SU-DHL-6 (cell line): Measurements from ENCODE around the gene MEIOB.

Source experiments
- H2AFZ ChIP-seq: fragments of 200-600 bp; sonication (generic); 2 replicates; pipeline ENCODE4 v1.6.1; 2014; ENCODE audit warnings: low read depth, mild to moderate bottlenecking, moderate library complexity, mixed read lengths, antibody characterized with exemption, low read length; ENCODE audit not compliant: severe bottlenecking
- H3F3A ChIP-seq: fragments of 200-600 bp; shearing (Covaris generic); 2 replicates; pipeline ENCODE4 v1.6.0; 2016; ENCODE audit warnings: antibody characterized with exemption, mild to moderate bottlenecking; ENCODE audit not compliant: insufficient read depth
- H3K27ac ChIP-seq: fragments of 200-600 bp; sonication (generic); 2 replicates; pipeline ENCODE4 v1.5.1; 2016; ENCODE audit warnings: low read depth, mild to moderate bottlenecking, low read length, moderate library complexity, mixed read lengths
- H3K27me3 ChIP-seq: fragments of 200-600 bp; sonication (generic), shearing (Covaris generic); 2 replicates; pipeline ENCODE4 v1.6.0; 2014; ENCODE audit warnings: mild to moderate bottlenecking, low read length
- H3K36me3 ChIP-seq: fragments of 200-600 bp; sonication (generic); 2 replicates; pipeline ENCODE4 v1.6.1; 2014; ENCODE audit warnings: mild to moderate bottlenecking, low read length, mixed read lengths
- H3K4me2 ChIP-seq: fragments of 300-600, 200-600 bp; shearing (Covaris generic), sonication (generic); 2 replicates; pipeline ENCODE4 v1.6.0; 2014; ENCODE audit warnings: low read length, low read depth, mild to moderate bottlenecking; ENCODE audit not compliant: poor library complexity, severe bottlenecking
- H3K4me3 ChIP-seq: fragments of 200-600 bp; sonication (generic); 2 replicates; pipeline ENCODE4 v1.5.1; 2014; ENCODE audit warnings: antibody characterized with exemption, low read length, mild to moderate bottlenecking, mixed read lengths; ENCODE audit not compliant: insufficient read depth, poor library complexity, severe bottlenecking
- H3K79me2 ChIP-seq: fragments of 200-600 bp; sonication (generic); 2 replicates; pipeline ENCODE4 v1.6.1; 2014; ENCODE audit warnings: mild to moderate bottlenecking, low read length, moderate library complexity; ENCODE audit not compliant: insufficient read depth
- H3K9ac ChIP-seq: fragments of 200-600 bp; sonication (generic); 2 replicates; pipeline ENCODE4 v1.7.0; 2014; ENCODE audit warnings: mild to moderate bottlenecking, low read length
- H3K9me2 ChIP-seq: fragments of 200-600 bp; sonication (generic); replicated peaks from 2 replicates; pipeline ENCODE4 v1.6.1; 2014; ENCODE audit warnings: low read length; ENCODE audit not compliant: insufficient read depth
- H3K9me3 ChIP-seq: fragments of 200-600 bp; sonication (generic); 2 replicates; pipeline ENCODE4 v1.6.1; 2014; ENCODE audit warnings: low read length, mixed read lengths; ENCODE audit not compliant: insufficient read depth
- H4K20me1 ChIP-seq: fragments of 200-600 bp; sonication (generic); 2 replicates; pipeline ENCODE4 v1.6.1; 2014; ENCODE audit warnings: low read depth, mild to moderate bottlenecking, antibody characterized with exemption, low read length, moderate library complexity, mixed read lengths
- EZH2phosphoT487 ChIP-seq: fragments of 200-600 bp; sonication (generic), shearing (Covaris generic); conservative IDR thresholded peaks from 2 replicates; pipeline ENCODE4 v1.6.1; 2018; ENCODE audit warnings: mild to moderate bottlenecking, antibody characterized with exemption, low read length, moderate library complexity, mixed read lengths
- TF ChIP-seq, protein P1 (sequence below): fragments of 200-600 bp; sonication (generic); IDR thresholded peaks from one replicate; pipeline ENCODE4 v1.5.1; 2017; ENCODE audit warnings: antibody characterized with exemption, mild to moderate bottlenecking, low read length, moderate library complexity; ENCODE audit not compliant: insufficient read depth, poor library complexity, severe bottlenecking

The MEIOB gene

DNA sequence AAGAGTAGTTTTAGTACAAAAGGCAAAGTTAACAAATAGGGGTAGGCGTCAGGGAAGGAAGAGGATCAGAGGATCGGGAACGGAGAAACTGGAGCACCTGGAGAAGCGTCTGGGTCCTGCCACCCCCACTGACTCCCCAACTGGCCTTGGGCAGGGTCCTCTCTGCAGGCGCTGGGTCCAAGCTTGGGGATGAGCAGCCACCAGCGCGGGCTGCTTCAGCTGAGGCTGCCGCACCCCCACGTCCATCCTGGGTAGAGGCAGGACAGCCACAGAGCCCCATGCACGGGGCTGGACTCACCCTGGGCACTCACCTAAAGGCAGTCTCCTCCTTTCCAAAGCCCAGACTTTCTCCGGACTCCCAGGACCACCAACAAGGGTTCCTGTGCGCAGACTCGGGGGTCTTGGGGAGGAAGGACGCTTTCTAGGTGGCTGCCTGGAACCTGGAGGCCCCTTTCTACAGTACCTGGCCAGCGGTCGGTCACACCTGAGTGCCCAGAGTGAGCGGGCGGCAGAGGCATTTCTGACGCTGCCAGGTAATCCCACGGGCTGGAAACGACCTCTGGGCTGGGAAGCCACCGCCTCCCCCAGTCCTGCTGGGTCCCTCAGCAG, 45.2 kb upstream of the MEIOB start:
- no peaks in the 10 kb centered on the region for H3K9me2 ChIP-seq
- no peaks in the 10 kb centered on the region for H3K9me3 ChIP-seq
- H3F3A ChIP-seq: no peaks in the 10 kb centered on the region
- H3K4me3 ChIP-seq: no peak overlapping the region
- no peaks in the 10 kb centered on the region for H3K36me3 ChIP-seq
- H3K27me3 ChIP-seq: no peaks in the 10 kb centered on the region
- H4K20me1 ChIP-seq: no peaks in the 10 kb centered on the region
- H3K79me2 ChIP-seq: no peaks in the 10 kb centered on the region
- no peak overlapping the region for H3K4me2 ChIP-seq
- no peak overlapping the region for H3K27ac ChIP-seq
- no peak overlapping the region for H2AFZ ChIP-seq
- H3K9ac ChIP-seq: no peak overlapping the region
- TF ChIP-seq EZH2phosphoT487: no peak
- TF ChIP-seq, protein P1, sequence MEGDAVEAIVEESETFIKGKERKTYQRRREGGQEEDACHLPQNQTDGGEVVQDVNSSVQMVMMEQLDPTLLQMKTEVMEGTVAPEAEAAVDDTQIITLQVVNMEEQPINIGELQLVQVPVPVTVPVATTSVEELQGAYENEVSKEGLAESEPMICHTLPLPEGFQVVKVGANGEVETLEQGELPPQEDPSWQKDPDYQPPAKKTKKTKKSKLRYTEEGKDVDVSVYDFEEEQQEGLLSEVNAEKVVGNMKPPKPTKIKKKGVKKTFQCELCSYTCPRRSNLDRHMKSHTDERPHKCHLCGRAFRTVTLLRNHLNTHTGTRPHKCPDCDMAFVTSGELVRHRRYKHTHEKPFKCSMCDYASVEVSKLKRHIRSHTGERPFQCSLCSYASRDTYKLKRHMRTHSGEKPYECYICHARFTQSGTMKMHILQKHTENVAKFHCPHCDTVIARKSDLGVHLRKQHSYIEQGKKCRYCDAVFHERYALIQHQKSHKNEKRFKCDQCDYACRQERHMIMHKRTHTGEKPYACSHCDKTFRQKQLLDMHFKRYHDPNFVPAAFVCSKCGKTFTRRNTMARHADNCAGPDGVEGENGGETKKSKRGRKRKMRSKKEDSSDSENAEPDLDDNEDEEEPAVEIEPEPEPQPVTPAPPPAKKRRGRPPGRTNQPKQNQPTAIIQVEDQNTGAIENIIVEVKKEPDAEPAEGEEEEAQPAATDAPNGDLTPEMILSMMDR: no peak

DNA sequence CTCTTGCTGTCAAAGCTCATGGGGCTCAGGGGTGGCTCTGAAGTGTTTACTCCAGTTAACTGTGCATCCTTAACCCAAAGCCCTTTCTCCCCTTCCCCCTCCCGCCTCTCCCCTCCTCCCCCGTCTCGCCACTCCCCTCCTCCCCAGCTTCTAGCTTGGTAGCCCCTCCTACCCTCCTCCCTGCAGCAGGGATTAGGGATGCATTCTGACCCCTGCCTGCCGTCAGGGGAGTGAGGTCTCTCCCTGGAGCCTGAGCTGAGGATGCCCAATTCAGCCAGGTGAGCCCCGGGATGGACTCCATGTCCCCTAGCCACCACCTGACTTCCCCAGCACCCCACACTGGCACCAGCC, 44.7 kb upstream of the MEIOB start:
- H3K4me3 ChIP-seq: no peak overlapping the region
- H3K27ac ChIP-seq: no peak overlapping the region
- no peaks in the 10 kb centered on the region for H3K9me3 ChIP-seq

DNA sequence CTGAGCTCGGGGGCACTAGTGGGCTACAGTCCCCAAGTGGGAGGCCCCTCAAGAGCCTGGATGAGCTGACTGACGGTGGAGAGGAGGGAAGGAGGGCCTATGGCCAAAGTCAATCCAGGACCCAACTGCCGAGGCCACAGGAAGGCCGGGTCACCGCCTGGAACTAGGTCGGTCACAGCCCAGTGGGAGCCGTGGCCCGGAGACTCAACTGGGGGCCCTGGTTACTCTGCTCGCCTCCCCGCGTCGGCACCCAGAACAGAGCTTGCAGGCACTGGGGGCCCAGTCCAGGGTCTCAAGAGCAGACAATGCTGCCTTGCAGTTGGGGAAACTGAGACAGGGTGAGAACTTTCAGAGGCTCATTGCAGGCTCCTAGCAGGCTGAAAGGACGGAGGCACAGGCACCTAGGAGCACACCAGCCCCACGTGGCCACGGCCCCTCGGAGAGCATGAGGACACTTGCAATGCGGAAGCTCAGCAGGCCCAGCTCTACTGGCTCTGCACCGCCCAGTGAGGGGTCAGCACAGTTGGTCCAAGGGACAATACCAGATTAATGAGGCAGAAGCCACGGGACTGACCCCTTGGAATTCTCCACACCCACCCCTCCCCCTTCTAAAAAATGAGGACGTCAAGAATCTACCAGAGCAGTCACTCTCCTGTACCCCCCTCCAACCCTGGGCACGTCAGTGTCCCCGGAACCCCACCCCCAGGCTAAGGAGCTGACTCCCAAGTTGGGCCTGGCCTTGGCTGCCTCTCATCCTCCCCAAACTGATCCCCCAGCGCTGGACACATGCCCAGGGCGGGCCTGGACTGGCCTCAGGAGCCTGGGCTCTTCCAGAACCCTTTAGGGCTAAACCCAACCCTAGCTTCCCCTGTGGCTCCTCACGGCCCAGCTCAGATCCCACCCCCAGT, 44.0 kb upstream of the MEIOB start:
- Histone ChIP-seq H3K79me2 (no peaks in the 10 kb centered on the region), H3K27ac (no peak overlapping the region), H2AFZ (no peak overlapping the region), H3K9me2 (no peaks in the 10 kb centered on the region), H4K20me1 (no peaks in the 10 kb centered on the region), H3K4me2 (no peak overlapping the region), H3K9ac (no peak overlapping the region), H3K9me3 (no peaks in the 10 kb centered on the region), H3K36me3 (no peaks in the 10 kb centered on the region), H3F3A (no peaks in the 10 kb centered on the region), H3K4me3 (no peak overlapping the region), H3K27me3 (no peaks in the 10 kb centered on the region)
- no peak for TF ChIP-seq EZH2phosphoT487
- TF ChIP-seq, protein P1: no peak

More for the DNA sequence above, 44.7 kb upstream of the MEIOB start:
- TF ChIP-seq, protein P1: no peak
- TF ChIP-seq EZH2phosphoT487: no peak
- Histone ChIP-seq H3K9me2 (no peaks in the 10 kb centered on the region), H3K27me3 (no peaks in the 10 kb centered on the region), H3K36me3 (no peaks in the 10 kb centered on the region), H3F3A (no peaks in the 10 kb centered on the region), H4K20me1 (no peaks in the 10 kb centered on the region), H3K4me2 (no peak overlapping the region), H3K9ac (no peak overlapping the region), H3K79me2 (no peaks in the 10 kb centered on the region), H2AFZ (no peak overlapping the region)
